HEK293T (cell line): ENCODE measurements around the gene FRAT2.

Source experiments
- CTCF ChIA-PET: fragments of 350-600 bp; formaldehyde crosslinking; extraction: SDS; loops from one replicate; lab custom pipeline; 2021; ENCODE audit warnings: antibody characterized with exemption, inconsistent platforms; lab: Yijun Ruan, JAX
- POLR2A ChIA-PET: fragments of 350-600 bp; formaldehyde crosslinking; extraction: SDS; loops from one replicate; lab custom pipeline; 2020; ENCODE audit warnings: antibody characterized with exemption, inconsistent platforms; lab: Yijun Ruan, JAX
- DNase-seq: peaks from one replicate; pipeline ENCODE4 v3.0.0; 2012; ENCODE audit warnings: mixed read lengths; ENCODE audit errors: extremely low spot score
- ARNT ChIP-seq: fragments of 450-650 bp; IDR thresholded peaks from 2 replicates; pipeline ENCODE4 v1.6.1; 2017; ENCODE audit warnings: mild to moderate bottlenecking
- BHLHE40 ChIP-seq: fragments of 450-650 bp; IDR thresholded peaks from 2 replicates; pipeline ENCODE4 v1.6.1; 2016; ENCODE audit warnings: mild to moderate bottlenecking, moderate library complexity, borderline replicate concordance
- CTBP1 ChIP-seq: fragments of 450-650 bp; IDR thresholded peaks from 2 replicates; pipeline ENCODE4 v1.6.1; 2016; ENCODE audit warnings: borderline replicate concordance
- ELF4 ChIP-seq: fragments of 450-650 bp; IDR thresholded peaks from 2 replicates; pipeline ENCODE4 v1.6.1; 2017; ENCODE audit warnings: antibody characterized with exemption
- FOXA1 ChIP-seq: fragments of 450-650 bp; IDR thresholded peaks from 2 replicates; pipeline ENCODE4 v1.6.1; 2016; ENCODE audit warnings: mild to moderate bottlenecking
- FOXK2 ChIP-seq: fragments of 450-650 bp; IDR thresholded peaks from 2 replicates; pipeline ENCODE4 v1.6.1; 2016; ENCODE audit warnings: mild to moderate bottlenecking
- FOXM1 ChIP-seq: fragments of 450-650 bp; IDR thresholded peaks from 2 replicates; pipeline ENCODE4 v1.6.1; 2017; ENCODE audit warnings: mild to moderate bottlenecking, borderline replicate concordance
- HDGF ChIP-seq: fragments of 450-650 bp; IDR thresholded peaks from 2 replicates; pipeline ENCODE4 v1.6.1; 2017; ENCODE audit warnings: antibody characterized with exemption, borderline replicate concordance
- L3MBTL2 ChIP-seq: fragments of 450-650 bp; conservative IDR thresholded peaks from 2 replicates; pipeline ENCODE4 v1.6.1; 2016; ENCODE audit warnings: mild to moderate bottlenecking
- LEF1 ChIP-seq: fragments of 450-650 bp; IDR thresholded peaks from 2 replicates; pipeline ENCODE4 v1.6.1; 2017; ENCODE audit warnings: mild to moderate bottlenecking, borderline replicate concordance
- NFRKB ChIP-seq: fragments of 450-650 bp; IDR thresholded peaks from 2 replicates; pipeline ENCODE4 v1.6.1; 2016; ENCODE audit warnings: mild to moderate bottlenecking, moderate library complexity
- PKNOX1 ChIP-seq: fragments of 450-650 bp; IDR thresholded peaks from 2 replicates; pipeline ENCODE4 v1.6.1; 2016
- SP1 ChIP-seq: fragments of 450-650 bp; IDR thresholded peaks from 2 replicates; pipeline ENCODE4 v1.6.1; 2017
- SUZ12 ChIP-seq: fragments of 450-650 bp; IDR thresholded peaks from 2 replicates; pipeline ENCODE4 v1.6.1; 2016; ENCODE audit warnings: mild to moderate bottlenecking
- TARDBP ChIP-seq: fragments of 450-650 bp; IDR thresholded peaks from 2 replicates; pipeline ENCODE4 v1.6.1; 2016
- ZNF384 ChIP-seq: fragments of 450-650 bp; IDR thresholded peaks from 2 replicates; pipeline ENCODE4 v1.6.1; 2016

FRAT2 gene

GRCh38 chr10:97323501-97323900, 11.0 kb downstream of the FRAT2 start:
- TF ChIP-seq SUZ12 (no peak), ARNT (no peak), NFRKB (no peak), BHLHE40 (no peak), ELF4 (no peak), L3MBTL2 (no peak), ZNF384 (no peak), FOXM1 (no peak), FOXK2 (no peak), SP1 (no peak), LEF1 (no peak), CTBP1 (no peak), HDGF (no peak), FOXA1 (no peak)
- DNase-seq = no peak
- ChIA-PET CTCF (no interaction called here), POLR2A (interaction anchor here (1.1 kb wide), 1 partner anchor 10 kb away, joined by 3 read pairs; no protein-coding TSS in a partner anchor)

- TF ChIP-seq ZNF384 = no peak
- no peak for TF ChIP-seq FOXA1
- TF ChIP-seq ARNT = no peak
- TF ChIP-seq SP1 = no peak
- no peak for TF ChIP-seq LEF1
- TF ChIP-seq SUZ12 = no peak
- TF ChIP-seq HDGF = no peak
- TF ChIP-seq PKNOX1 = no peak
- TF ChIP-seq ELF4 = no peak
- no peak for TF ChIP-seq L3MBTL2
- no peak for TF ChIP-seq FOXM1
- no peak for TF ChIP-seq CTBP1
- no peak for TF ChIP-seq NFRKB
- TF ChIP-seq TARDBP = no peak
- POLR2A ChIA-PET = interaction anchor here (1.2 to 1.6 kb wide), 2 partner anchors 10 to 11 kb away, joined by 4 to 5 read pairs; no protein-coding TSS in a partner anchor
- CTCF ChIA-PET = interaction anchor here (0.7 to 1.1 kb wide), 4 partner anchors 12 to 1305 kb away, joined by 3 to 5 read pairs (median 4); no protein-coding TSS in a partner anchor
- DNase-seq = no peak
Measured at GRCh38 chr10:97321804-97322190, 12.7 kb downstream of the FRAT2 start.

- no peak for DNase-seq
- TF ChIP-seq NFRKB (no peak), PKNOX1 (no peak), L3MBTL2 (no peak), LEF1 (no peak), FOXM1 (no peak), ELF4 (no peak), FOXA1 (no peak), CTBP1 (no peak), TARDBP (no peak), FOXK2 (no peak), SP1 (no peak)
- ChIA-PET CTCF (interaction anchor here (0.8 kb wide), 1 partner anchor 1304 kb away, joined by 5 read pairs; no protein-coding TSS in a partner anchor), POLR2A (interaction anchor here (1.2 to 1.6 kb wide), 2 partner anchors 10 to 12 kb away, joined by 4 to 5 read pairs; no protein-coding TSS in a partner anchor)
Measured at GRCh38 chr10:97321032-97321803, 13.3 kb downstream of the FRAT2 start.

GRCh38 chr10:97320480-97321031, 14.0 kb downstream of the FRAT2 start:
- DNase-seq = no peak
- ChIA-PET POLR2A (interaction anchor here (2.3 to 3.5 kb wide), 2 partner anchors 11 to 29 kb away, joined by 20 to 22 read pairs; partner anchors contain the start of gene ARHGAP19), CTCF (no interaction called here)
- TF ChIP-seq SP1 (no peak), NFRKB (no peak), TARDBP (no peak), L3MBTL2 (no peak), LEF1 (no peak), PKNOX1 (no peak)

GRCh38 chr10:97319671-97320479, 14.7 kb downstream of the FRAT2 start:
- ChIA-PET POLR2A (interaction anchor here (1.1 to 3.5 kb wide), 5 partner anchors 9 to 28 kb away, joined by 3 to 22 read pairs (median 5); partner anchors contain the start of gene ARHGAP19), CTCF (no interaction called here)
- no peak for DNase-seq
- TF ChIP-seq FOXA1 = no peak
- no peak for TF ChIP-seq FOXK2
- TF ChIP-seq L3MBTL2 = 0 out of 2 replicates have a peak, but pooled peaks have one; percentile 18
